VCaP (cell line): ENCODE results near the gene FOXO1.

Source experiments
- H3K27ac ChIP-seq: fragments of 450-650 bp; 2 replicates; pipeline ENCODE4 v1.5.1; 2017
- TF ChIP-seq, protein P1 (sequence below): fragments of 450-650 bp; conservative IDR thresholded peaks from 2 replicates; pipeline ENCODE4 v1.5.1; 2017; ENCODE audit warnings: mild to moderate bottlenecking, moderate library complexity

FOXO1 gene

DNA sequence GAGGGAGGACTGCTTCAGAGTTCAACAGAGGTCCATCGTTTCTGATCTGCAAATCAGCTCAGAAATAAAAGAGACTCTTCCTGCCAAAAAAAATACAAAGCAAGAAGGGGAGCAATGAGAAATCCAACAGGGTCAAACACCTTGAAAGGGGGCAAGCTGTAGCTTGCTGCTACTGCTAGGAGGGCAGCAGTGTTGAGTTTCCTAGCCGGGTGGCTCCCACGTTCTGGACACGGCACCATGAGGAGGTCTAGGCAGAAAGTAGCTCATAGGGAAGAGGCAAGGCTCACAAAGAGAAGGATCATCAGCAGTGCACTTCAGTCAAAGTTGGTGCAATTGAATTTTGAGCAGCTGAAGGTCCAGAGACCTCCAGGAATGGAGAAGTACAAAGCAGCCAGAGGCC lies 75.3 kb downstream of the FOXO1 start:
- H3K27ac ChIP-seq, result no peak overlapping the region
- TF ChIP-seq, protein P1, sequence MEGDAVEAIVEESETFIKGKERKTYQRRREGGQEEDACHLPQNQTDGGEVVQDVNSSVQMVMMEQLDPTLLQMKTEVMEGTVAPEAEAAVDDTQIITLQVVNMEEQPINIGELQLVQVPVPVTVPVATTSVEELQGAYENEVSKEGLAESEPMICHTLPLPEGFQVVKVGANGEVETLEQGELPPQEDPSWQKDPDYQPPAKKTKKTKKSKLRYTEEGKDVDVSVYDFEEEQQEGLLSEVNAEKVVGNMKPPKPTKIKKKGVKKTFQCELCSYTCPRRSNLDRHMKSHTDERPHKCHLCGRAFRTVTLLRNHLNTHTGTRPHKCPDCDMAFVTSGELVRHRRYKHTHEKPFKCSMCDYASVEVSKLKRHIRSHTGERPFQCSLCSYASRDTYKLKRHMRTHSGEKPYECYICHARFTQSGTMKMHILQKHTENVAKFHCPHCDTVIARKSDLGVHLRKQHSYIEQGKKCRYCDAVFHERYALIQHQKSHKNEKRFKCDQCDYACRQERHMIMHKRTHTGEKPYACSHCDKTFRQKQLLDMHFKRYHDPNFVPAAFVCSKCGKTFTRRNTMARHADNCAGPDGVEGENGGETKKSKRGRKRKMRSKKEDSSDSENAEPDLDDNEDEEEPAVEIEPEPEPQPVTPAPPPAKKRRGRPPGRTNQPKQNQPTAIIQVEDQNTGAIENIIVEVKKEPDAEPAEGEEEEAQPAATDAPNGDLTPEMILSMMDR, result no peak

DNA sequence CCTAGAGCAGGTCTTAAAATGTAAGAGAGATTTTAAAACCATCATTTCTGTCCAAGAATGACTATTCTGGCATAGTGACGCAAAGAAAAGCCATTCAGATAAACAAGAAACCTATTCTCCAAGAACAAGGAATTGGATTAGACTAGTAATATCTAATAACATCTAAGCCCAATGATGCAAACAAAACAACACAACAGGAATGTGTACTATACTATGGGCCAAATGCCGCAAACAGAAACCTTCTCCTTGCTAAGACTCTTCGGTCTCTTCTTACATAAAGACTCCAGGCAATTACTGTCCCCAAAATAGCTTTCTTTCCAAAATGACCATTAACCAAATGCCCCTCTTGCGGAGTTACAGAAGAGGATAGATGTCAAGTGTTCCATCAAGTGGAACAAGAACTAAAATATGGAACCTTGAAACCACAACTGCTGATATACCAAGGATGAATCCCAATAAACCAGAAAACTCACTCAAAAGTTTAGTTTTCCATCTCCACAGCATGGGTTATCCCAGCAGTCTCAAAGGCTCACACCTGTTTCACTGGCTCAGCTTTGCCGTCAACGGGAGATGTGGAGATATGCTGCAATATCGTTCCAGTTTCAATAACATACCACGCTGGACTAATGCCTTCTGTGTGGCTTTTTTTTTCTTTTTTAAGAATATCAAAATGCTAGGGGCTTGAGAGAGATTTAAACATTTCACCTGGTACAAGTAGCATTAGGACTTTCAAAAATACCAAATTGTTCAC lies 76.2 kb downstream of the FOXO1 start:
- TF ChIP-seq, protein P1, result no peak
- no peak overlapping the region for H3K27ac ChIP-seq

DNA sequence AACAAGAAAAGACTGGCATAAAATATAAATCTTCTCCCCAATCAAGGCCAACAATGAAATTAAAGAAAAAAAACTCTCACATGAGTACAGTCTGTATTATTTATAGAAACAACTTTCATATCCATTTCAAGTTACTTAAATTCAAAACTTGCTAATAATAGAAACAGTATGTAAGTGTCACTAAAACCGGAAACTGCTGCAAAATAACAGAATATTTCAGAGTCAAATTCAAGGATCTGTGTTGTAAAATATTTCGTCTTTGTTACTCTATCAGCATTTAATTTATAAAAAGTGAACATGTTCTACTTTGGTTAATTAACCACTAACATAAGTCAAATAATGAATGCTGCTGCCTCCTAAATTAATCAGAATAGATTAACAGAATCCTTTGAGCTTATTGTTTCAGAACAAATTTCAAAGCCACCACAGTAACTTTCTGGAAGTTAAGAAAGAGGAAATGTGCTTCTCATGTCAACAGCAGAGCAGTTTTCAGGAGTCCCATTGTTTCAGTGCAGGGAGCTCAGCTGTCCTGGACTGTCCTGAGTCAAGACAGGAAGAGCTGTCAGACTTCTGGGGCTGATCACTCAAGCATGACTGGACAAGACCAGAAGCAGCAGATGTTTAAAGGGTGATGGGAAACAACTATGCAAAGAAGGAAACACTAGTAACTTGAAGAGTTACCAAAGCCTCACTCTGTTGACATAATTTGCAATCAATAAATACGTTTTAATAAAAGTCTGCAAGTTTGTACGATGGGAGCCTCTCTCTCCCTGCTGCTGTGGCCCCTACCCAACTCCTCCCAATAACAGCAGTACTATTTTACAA lies 76.9 kb downstream of the FOXO1 start:
- no peak overlapping the region for H3K27ac ChIP-seq

DNA sequence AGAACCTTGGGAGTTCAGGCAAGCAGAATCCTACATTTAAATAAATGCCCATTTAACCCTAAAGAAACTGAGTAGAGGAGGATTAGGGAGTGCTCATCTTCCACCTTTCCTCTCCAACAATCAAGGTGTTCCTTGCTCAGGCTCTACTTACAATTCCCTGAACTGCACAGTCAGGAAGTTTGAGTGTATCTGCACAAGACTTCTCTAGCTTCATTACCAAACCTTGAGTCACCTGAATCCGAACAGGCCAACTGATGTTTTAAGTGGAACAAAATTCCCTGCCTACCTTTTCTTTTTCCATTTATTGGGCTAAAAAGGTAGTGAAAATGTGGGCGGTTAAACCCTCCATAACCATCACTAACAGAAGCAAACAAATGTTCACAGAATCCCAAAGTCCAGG lies 78.3 kb downstream of the FOXO1 start:
- no peak overlapping the region for H3K27ac ChIP-seq
- TF ChIP-seq, protein P1, result no peak

More for the DNA sequence above, 76.9 kb downstream of the FOXO1 start:
- TF ChIP-seq, protein P1, result no peak

DNA sequence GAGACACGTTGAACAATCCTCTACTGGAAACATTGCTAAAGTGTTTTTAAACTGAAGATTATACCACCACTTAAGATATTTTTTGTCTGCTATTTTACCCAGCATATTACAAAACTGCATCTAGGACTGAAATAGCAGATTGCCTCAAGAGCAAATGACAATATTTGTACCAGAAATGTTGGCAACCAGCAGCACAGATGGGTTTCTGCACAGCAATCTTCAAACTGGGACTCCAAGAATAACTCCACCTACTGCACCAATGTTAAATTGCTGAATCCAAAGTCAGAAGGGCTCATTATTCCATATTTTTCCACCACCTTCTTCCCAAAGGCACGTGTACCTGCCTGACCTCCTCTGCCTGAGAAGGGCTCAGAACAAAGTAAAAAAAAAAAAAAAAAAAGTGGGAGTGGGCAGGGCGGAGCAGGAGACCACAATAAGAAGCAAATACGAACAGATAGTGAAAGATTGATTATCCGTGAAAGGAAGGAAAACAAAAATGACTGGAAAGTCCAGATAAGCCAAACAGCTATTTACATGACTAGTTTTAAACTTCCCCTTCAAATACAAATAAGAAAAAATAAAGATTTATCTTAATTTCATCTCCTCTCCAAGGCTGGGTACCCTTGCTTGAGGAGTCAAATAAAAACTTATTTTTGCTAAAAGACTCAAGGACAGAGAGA lies 79.4 kb downstream of the FOXO1 start:
- TF ChIP-seq, protein P1, result no peak
- no peak overlapping the region for H3K27ac ChIP-seq

DNA sequence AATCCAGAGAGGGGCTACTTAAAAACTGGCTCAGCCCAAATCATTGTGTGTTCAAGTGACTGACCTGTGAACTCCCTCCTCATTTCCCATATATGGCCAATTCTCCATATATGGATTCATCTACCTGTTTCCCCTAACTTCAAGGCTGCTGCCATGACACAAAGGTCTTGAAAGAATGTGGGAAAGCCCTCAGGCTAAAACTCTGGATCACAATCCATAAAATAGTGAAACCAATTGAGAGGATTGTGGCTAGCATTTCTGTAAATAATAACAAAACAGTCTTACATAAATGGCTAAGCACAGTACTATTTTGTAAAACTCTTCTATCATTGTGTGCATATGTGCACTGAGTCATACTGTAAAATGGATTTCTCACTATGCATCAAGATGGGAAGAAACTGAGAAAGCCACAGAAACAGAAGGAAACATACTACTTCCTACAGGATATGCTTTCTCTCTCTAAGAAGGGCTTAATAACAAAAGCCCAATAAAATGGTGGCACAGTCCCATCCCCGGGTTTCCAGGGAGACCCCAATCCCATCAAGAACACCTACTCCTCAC lies 80.5 kb downstream of the FOXO1 start:
- TF ChIP-seq, protein P1, result no peak
- no peak overlapping the region for H3K27ac ChIP-seq

DNA sequence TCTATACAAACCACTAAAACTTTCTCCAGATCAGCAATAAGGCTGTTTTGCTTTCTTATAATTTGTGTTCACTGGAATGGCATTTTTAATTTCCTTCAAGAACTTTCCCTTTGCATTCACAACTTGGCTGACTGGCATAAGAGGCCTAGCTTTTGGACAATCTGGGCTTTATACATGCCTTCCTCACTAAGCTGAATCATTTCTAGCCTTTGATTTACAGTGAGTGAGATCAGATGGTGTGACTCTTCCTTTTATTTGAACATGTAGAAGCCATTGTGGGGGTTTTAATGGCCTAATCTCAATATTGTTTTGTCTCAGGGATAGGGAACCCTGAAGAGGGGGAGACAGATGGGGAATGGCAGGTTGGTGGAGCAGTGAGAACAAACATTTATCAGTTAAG lies 82.7 kb downstream of the FOXO1 start:
- TF ChIP-seq, protein P1, result no peak
- no peak overlapping the region for H3K27ac ChIP-seq
